Activated T-helper 1 cell treated with Interleukin-2 at 50 U/mL for 16 hours (primary cell): Measurements from ENCODE around the gene OSBPL3.

ENCODE experiments used
- DNase-seq: peaks from one replicate; pipeline ENCODE4 v3.0.0-alpha.2; 2020; ENCODE audit warnings: low read depth

The OSBPL3 gene

GRCh38 chr7:24980534-24981170 lies 674 bp upstream of the OSBPL3 start:
- DNase-seq: peak; percentile 9

DNA sequence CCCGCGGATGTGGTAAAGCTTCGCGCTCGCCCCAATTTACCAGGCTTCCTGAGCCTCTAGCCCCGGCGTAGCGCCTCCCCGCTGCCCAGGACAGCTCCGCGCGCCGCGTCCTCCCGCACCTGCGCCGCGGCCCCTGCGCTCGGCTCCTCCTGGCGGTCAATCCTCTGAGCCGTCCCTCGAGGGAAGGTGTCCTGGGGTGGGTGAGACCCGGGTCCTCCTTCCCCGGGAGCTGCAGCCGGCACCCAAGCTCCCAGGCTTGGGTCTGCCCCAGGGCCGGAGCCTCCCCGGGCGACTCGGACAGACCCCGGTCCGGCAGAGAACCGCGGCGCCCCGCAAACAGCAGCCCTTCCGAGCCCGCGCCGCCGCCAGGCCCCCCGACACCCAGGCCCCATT lies 512 bp downstream of the OSBPL3 start:
- peak; percentile 72 for DNase-seq

- DNase-seq: no peak
These were observed 1.0 kb downstream of the OSBPL3 start for GRCh38 chr7:24978843-24979469.

GRCh38 chr7:24975644-24976260 lies 4.2 kb downstream of the OSBPL3 start:
- no peak for DNase-seq

- no peak for DNase-seq
These were observed 4.8 kb downstream of the OSBPL3 start for GRCh38 chr7:24975172-24975571.

DNA sequence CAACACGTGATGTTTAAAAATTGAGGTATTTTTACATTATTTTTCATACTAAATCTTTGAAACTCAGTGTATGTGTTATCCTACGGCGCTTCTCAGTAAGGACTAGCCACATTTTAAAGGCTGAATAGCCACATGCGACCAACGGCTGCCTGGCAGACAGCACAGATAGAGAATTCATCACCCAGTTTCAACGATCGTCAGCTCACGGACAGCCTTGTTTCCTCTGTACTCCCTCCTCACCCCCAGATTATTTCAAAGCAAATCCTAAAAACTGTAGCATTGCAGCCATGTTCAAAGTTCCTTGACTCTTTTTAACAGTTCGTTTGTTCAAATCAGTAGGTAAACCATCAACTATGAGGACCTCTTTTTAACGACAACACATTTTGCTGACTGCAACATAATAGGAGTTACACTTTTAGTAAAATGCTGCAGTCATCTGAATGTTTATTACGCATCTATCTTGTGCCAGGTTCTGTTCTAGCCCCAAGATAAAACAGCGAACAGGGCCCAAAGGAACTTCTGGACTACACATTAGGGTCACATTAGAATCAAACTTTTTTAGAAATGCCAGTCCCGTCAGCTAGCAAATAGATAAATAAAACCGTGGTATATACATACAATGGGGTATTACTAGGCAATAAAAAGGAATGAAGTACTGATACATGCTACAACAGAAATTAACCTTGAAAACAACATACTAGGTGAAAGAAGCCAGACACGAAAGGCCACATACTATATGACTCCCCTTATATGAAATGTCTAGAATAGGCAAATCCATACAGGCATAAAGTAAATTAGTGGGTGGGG lies 5.7 kb downstream of the OSBPL3 start:
- no peak for DNase-seq

GRCh38 chr7:24972991-24973390 lies 7.0 kb downstream of the OSBPL3 start:
- DNase-seq: no peak

DNA sequence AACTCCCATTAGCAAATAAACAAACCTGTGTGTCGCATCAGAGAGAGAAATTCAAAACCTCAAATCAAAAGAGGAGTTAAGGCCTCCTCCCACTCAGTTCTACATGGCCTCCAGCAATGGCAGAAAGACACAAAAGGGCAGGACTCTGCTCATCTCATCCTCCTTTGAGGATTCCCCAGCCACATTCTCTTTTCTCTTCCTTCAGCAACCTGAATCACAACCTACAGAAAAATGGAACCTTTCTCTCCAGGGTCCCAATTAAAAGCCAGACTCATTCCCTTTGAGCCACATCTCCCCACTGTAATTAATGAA lies 7.9 kb downstream of the OSBPL3 start:
- no peak for DNase-seq

DNA sequence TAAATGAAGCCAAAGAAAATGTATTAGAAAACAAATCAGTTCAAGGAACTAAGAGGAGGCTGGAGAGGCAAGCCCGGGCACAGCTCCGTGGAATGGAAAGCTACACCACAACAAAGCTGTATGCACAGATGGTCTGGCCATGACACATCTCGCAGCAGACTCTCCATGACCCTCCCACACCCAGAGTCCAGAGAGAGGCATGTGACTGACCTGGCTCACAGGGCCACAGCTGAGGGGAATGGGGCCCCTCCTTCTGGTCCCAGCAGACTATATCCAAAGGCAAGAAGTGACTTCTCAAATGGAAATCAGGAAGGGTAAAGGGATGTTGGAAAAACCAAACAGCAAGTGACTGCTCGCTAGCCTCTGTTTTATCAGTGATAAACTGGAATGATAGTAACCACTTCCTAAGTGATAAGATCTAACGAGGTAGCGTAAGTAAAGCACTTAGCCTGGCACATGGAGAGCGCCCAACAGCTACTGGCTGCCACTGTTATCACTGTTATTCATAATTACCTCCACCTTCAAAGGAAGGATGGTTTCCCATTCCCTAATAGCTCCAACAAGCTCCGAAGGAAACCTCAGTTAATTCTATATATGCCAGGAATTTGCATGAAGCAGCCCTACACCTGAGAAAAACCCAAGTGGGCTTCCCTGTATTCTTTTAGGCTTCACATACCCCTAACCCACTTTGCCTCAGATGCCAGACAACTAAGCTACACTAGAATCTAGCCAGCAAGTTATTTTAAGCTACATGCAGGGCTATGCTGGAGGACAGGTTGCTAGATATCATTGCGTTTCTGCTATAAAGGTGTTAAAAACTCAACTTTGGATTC lies 8.4 kb downstream of the OSBPL3 start:
- DNase-seq: no peak

GRCh38 chr7:24970676-24971075 lies 9.3 kb downstream of the OSBPL3 start:
- no peak for DNase-seq

DNA sequence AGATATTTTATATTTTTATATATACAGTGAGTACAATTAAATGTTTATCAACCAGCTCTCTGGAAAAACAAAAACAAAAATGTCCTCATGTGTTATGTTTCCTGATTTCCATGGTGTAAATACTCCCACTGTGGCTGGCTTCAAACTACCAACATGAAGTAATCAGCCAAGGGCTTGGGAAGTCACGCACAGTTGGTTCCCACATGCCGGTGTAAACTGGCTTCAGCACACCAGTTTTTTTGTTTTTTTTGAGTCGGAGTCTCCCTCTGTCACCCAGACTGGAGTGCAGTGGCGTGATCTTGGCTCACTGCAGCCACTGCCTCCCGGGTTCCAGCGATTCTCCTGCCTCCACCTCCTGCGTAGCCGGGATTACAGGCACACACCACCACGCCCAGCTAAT lies 11.8 kb downstream of the OSBPL3 start:
- no peak for DNase-seq

GRCh38 chr7:24967696-24968095 lies 12.3 kb downstream of the OSBPL3 start:
- no peak for DNase-seq

DNA sequence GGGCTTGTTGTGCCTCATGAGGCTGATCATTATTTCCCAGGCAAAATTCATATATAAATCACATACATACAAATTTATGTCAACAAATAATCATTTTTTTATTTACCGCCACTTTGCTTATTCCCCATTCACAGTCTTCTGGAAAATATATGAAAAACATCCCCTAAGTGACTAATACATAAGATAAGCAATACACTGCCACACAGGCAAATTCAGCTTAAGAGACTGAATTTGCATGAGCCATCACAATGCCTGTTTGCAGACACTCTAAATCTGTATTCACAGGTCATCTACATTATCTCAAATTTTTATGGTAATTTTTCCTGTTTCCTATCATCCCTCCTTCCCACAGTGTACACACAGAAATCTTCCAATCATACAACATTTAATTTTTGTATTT lies 13.2 kb downstream of the OSBPL3 start:
- no peak for DNase-seq

- DNase-seq: peak; percentile 61
These were observed 13.9 kb downstream of the OSBPL3 start for GRCh38 chr7:24965831-24966708.

DNA sequence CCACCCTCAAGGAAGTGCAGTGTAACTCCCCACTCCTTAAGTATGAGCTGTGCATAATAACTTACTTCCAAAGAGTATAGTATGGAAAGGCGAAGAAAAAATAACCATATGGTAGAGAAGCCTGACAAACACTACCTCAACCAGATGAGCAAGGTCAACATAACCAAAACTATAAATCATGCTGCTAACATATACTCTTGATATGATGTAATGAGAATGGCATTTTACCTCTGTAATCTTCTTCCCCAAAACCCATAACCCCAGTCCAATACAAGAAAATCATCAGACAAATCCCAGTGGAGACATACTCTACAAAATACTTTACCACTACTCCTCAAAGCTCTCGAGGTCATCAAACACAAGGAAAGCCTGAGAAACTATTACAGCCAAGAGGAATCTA lies 15.8 kb downstream of the OSBPL3 start:
- DNase-seq: no peak

DNA sequence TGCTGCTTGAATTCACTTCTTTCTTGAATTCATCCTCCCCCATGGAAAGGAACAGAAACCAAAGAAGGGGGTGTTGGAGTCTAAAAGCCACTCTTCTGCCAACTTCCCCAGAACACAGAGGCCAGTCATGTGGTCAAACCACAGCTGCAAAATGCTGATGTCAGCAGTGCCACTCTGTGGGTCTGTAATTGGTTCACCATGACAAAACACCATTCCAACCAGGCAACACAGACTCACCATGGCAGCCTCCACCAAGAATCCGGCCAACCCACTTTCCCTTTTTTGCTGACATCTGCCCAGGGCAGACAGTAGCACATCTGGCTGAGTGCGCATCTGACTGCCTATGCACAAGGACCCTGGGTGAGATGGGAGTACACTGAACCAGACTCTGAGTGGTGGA lies 16.8 kb downstream of the OSBPL3 start:
- DNase-seq: no peak

DNA sequence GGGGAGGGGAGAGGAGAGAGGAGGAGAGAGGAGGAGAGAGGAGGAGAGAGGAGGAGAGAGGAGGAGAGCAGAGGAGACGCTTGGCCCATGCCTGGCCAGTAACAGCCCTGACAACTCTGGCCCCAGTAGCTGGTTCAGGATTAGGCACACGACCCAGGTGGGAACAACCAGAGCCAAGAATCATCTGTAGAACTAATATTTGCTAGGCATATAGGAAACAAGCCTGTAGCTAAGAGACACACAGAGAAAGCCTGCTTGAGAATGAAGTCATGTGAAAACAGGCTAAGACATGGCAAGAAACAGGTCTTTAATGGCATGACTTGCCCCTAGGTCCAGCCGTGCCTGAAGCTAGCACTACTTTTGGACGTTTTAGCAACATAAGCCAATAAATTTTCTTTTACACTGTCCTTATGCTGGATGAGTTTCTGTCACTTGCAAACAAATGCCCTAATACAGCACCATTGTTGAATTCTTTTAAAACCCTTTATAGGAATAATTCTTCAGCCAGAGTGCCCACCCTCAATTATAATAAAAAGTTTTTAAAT lies 17.5 kb downstream of the OSBPL3 start:
- no peak for DNase-seq

GRCh38 chr7:24959735-24960485 lies 20.1 kb downstream of the OSBPL3 start:
- no peak for DNase-seq

DNA sequence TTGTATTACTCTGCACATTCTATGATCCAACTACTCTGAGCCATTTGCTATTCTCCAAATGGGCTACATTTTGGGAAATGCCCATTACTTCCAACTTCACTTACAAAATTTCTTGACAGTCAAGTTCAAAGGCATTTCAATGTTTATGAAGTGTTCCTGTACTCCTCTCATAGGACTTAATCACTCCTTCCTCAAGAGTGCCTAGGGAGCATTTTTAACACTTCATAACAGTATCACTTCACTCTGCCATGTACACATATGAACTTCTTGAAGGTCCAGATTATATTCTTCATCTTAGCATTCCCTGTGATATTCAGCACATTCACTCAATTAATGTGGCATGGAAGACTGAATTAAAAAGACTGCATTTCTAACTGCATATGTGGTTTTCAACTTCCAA lies 21.6 kb downstream of the OSBPL3 start:
- DNase-seq: no peak

DNA sequence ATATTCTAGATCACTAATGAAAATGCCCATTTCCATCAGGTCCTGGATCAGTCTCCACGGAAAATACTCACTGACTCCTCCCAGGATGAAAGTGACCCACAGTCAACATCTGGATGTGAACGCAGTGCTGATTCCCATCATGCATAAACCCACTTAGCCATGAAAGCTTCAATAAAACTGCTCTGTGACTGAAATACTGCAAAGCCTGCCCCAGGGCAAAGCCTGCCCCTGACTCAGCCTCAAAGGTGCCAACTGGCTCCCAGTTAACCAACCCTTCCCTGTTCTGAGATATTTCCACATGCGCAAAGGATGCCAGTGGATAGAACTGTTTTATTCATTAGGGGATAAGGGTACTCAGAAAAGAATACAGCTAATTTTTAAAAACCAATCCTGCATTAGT lies 24.0 kb downstream of the OSBPL3 start:
- no peak for DNase-seq
